Endodermal cell (in vitro differentiated cells): Measurements from ENCODE around the gene SPTAN1. TPM values are rescaled to one million over a fixed set of nuclear protein-coding genes. Genes with fewer than 3 reads are reported as not detected.

Experiments used
- DNase-seq: peaks from one replicate; pipeline ENCODE4 v3.0.0-alpha.2; 2017
- H3K27ac ChIP-seq: 2 replicates; pipeline ENCODE4 v1.5.1; 2013; ENCODE audit warnings: mild to moderate bottlenecking, low read depth, low read length, moderate library complexity
- H3K27me3 ChIP-seq: 2 replicates; pipeline ENCODE4 v1.6.1; 2013; ENCODE audit warnings: mild to moderate bottlenecking, low read length, moderate library complexity; ENCODE audit not compliant: insufficient read depth, control insufficient read depth, poor library complexity, severe bottlenecking
- H3K36me3 ChIP-seq: 2 replicates; pipeline ENCODE4 v1.7.0; 2013; ENCODE audit warnings: mild to moderate bottlenecking, low read length, moderate library complexity; ENCODE audit not compliant: control insufficient read depth, insufficient read depth
- H3K4me1 ChIP-seq: one replicate; pipeline ENCODE4 v1.7.0; 2013; ENCODE audit warnings: low read length; ENCODE audit not compliant: control insufficient read depth, insufficient read depth
- H3K4me3 ChIP-seq: 2 replicates; pipeline ENCODE4 v1.5.1; 2013; ENCODE audit warnings: mild to moderate bottlenecking, low read length, moderate library complexity
- H3K9ac ChIP-seq: 2 replicates; pipeline ENCODE4 v1.6.1; 2013; ENCODE audit warnings: mild to moderate bottlenecking, low read length, moderate library complexity; ENCODE audit not compliant: poor library complexity, severe bottlenecking; ENCODE audit errors: extremely low read depth
- H3K9me3 ChIP-seq: 2 replicates; pipeline ENCODE4 v1.6.1; 2013; ENCODE audit warnings: mild to moderate bottlenecking, low read length, moderate library complexity; ENCODE audit not compliant: control insufficient read depth
- H3K27ac Mint-ChIP-seq: 2 replicates; pipeline ENCODE4 v1.8.0; 2020; ENCODE audit warnings: mixed read lengths
- H3K27me3 Mint-ChIP-seq: 2 replicates; pipeline ENCODE4 v1.8.0; 2021; ENCODE audit warnings: mild to moderate bottlenecking, mixed read lengths; ENCODE audit not compliant: insufficient read depth
- H3K36me3 Mint-ChIP-seq: 2 replicates; pipeline ENCODE4 v1.8.0; 2020; ENCODE audit warnings: low read depth, mixed read lengths
- H3K4me1 Mint-ChIP-seq: 2 replicates; pipeline ENCODE4 v1.8.0; 2020; ENCODE audit warnings: mixed read lengths
- H3K4me3 Mint-ChIP-seq: 2 replicates; pipeline ENCODE4 v1.8.0; 2020; ENCODE audit warnings: mild to moderate bottlenecking, moderate library complexity, mixed read lengths
- H3K9me3 Mint-ChIP-seq: 2 replicates; pipeline ENCODE4 v1.8.0; 2020; ENCODE audit warnings: mild to moderate bottlenecking, mixed read lengths
- WGBS, 2 experiments: methylation state at CpG; one replicate each; pipeline versions ENCODE4 v1.1.5 to v1.1.7; 2013; ENCODE audit warnings: missing lambda C conversion rate in 2 of 2, mixed read lengths in 1 of 2; ENCODE audit not compliant: insufficient coverage in 1 of 2, insufficient read length in 1 of 2; 5-methylcytosine and 5-hydroxymethylcytosine counted together
- total RNA-seq, 2 donors: library from RNA; stranded (reverse); fragmentation: NEBNext Ultra II Directional in 1 of 2; extraction: Animal tissue kit (Norgen Biotek cat#: 25700) in 1 of 2; gene quantifications; 2 replicates in 1 of 2; 3 replicates in 1 of 2; pipeline ENCODE4 v1.2.1, GENCODE V29; 2021
- TF ChIP-seq, protein P1 (sequence below): fragments of 200-600 bp; sonication (generic); conservative IDR thresholded peaks from 2 replicates; pipeline ENCODE4 v1.5.0; 2021; ENCODE audit warnings: antibody characterized with exemption, mild to moderate bottlenecking

The SPTAN1 gene
- total RNA-seq, 2 donors from 2014 or later, result 309 to 319 TPM

DNA sequence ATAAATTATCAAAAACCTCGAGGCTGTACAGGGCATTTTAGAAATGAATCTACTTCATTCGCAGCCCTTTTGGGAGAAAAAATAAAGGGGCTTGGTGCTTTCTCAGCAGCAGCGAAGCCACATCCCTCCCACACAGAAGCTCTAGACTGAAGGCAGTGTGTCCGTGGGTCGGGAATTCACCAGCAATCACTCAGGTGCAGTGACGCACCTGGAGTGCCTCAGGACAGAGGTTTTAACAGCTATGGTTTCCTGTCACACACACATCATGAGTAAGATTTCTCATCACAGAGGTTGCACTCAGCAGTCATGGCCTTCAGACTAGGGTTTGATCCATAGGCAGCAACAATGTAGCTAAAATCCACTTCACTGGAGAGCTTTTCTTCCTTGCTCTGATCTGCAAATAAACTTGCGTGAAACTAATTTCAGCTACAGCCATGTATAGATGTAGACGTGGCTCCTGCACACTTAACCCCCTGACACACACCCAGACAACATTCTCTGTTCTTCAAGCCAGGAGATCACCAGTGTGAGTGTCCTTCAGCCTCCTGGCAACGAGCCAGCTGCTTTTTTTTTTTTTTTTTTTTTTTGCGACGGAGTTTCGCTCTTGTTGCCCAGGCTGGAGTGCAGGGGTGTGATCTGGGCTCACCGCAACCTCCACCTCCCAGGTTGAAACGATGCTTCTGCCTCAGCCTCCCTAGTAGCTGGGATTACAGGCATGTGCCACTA is 69.5 kb downstream of the SPTAN1 start:
- H3K4me1 ChIP-seq, result no peaks in the 10 kb centered on the region
- H3K9ac ChIP-seq, result no peak overlapping the region
- 95 to 97% methylated on average over 9 to 14 of the region's 14 CpGs for WGBS, 2 experiments
- H3K27ac Mint-ChIP-seq, result no peak overlapping the region
- no peaks in the 10 kb centered on the region for H3K9me3 Mint-ChIP-seq
- no peak overlapping the region for H3K4me3 Mint-ChIP-seq
- H3K27ac ChIP-seq, result no peak overlapping the region
- H3K4me3 ChIP-seq, result no peak overlapping the region
- no peaks in the 10 kb centered on the region for H3K9me3 ChIP-seq
- H3K27me3 Mint-ChIP-seq, result no peaks in the 10 kb centered on the region
- peaks cover 89% of the 10 kb centered on the region for H3K36me3 ChIP-seq
- no peaks in the 10 kb centered on the region for H3K27me3 ChIP-seq
- peaks cover 76% of the 10 kb centered on the region for H3K36me3 Mint-ChIP-seq
- TF ChIP-seq, protein P1, sequence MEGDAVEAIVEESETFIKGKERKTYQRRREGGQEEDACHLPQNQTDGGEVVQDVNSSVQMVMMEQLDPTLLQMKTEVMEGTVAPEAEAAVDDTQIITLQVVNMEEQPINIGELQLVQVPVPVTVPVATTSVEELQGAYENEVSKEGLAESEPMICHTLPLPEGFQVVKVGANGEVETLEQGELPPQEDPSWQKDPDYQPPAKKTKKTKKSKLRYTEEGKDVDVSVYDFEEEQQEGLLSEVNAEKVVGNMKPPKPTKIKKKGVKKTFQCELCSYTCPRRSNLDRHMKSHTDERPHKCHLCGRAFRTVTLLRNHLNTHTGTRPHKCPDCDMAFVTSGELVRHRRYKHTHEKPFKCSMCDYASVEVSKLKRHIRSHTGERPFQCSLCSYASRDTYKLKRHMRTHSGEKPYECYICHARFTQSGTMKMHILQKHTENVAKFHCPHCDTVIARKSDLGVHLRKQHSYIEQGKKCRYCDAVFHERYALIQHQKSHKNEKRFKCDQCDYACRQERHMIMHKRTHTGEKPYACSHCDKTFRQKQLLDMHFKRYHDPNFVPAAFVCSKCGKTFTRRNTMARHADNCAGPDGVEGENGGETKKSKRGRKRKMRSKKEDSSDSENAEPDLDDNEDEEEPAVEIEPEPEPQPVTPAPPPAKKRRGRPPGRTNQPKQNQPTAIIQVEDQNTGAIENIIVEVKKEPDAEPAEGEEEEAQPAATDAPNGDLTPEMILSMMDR, result no peak
- no peaks in the 10 kb centered on the region for H3K4me1 Mint-ChIP-seq
- DNase-seq, result no peak

DNA sequence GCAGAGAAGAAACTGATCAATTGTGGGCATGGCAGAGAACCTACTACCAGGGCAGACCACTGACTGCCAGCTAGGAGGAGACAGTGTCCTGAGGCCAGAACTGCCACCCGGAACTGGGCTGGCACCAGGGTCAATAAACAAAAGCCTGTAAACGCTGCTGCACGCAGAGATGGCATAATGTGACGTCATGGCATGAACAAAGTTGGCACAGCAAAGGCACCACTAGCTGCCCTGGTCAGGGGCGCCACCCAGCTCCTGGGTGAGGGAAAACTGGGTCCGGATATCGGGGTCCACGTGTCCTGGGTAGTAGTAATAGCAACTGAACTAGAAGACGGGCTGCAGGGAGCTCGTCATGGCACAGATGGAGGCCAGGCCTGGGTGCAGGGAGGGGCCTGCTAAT is 72.2 kb downstream of the SPTAN1 start:
- Histone ChIP-seq H3K36me3 (peaks cover 90% of the 10 kb centered on the region), H3K4me1 (no peaks in the 10 kb centered on the region), H3K9me3 (no peaks in the 10 kb centered on the region), H3K4me3 (no peak overlapping the region), H3K27ac (no peak overlapping the region), H3K9ac (no peak overlapping the region), H3K27me3 (no peaks in the 10 kb centered on the region)
- Mint-ChIP-seq H3K4me1 (no peaks in the 10 kb centered on the region), H3K9me3 (no peaks in the 10 kb centered on the region), H3K4me3 (no peak overlapping the region), H3K27ac (no peak overlapping the region), H3K27me3 (no peaks in the 10 kb centered on the region), H3K36me3 (peaks cover 73% of the 10 kb centered on the region)
- DNase-seq, result no peak
- WGBS, 2 experiments, result 94 to 97% methylated on average over 6 to 10 of the region's 10 CpGs
- TF ChIP-seq, protein P1, result no peak

DNA sequence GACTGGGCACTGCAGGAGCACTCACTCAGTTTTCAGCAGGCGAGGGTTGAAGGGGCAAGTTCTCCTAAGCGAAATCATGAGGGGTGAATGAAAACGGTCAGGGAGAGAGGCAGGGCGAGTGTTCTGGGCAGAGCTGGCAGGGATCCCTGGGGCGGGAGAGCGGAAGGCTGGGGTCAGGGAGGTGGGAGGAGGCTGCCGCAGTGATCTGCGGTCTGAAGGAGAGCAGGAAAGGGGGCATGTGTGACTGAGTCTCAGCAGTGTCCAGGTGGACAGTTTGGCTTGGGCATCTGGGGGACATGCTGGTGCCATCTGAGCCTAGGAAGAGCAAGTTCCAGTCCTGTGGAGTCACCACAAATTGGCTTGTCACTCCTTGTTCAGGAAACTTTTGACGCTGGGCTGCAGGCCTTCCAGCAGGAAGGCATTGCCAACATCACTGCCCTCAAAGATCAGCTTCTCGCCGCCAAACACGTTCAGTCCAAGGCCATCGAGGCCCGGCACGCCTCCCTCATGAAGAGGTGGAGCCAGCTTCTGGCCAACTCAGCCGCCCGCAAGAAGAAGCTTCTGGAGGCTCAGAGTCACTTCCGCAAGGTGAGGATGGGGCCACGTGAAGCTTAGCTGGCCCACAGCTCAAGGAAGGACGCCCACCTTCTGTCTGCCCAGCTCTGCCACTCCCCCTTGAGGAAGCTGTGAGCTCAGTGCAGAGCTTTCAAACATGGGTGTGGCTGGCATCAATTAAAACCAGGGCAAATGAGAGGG is 73.2 kb downstream of the SPTAN1 start:
- no peak overlapping the region for H3K9ac ChIP-seq
- H3K27ac Mint-ChIP-seq, result no peak overlapping the region

More for the DNA sequence above, 73.2 kb downstream of the SPTAN1 start:
- DNase-seq, result peak; percentile 44
- H3K36me3 Mint-ChIP-seq, result peaks cover 72% of the 10 kb centered on the region
- peaks cover 90% of the 10 kb centered on the region for H3K36me3 ChIP-seq
- TF ChIP-seq, protein P1, result no peak
- 92 to 96% methylated on average over 13 to 20 of the region's 20 CpGs for WGBS, 2 experiments
- H3K9me3 Mint-ChIP-seq, result no peaks in the 10 kb centered on the region
- no peak overlapping the region for H3K4me3 ChIP-seq
- no peaks in the 10 kb centered on the region for H3K4me1 Mint-ChIP-seq
- H3K27me3 Mint-ChIP-seq, result no peaks in the 10 kb centered on the region
- no peaks in the 10 kb centered on the region for H3K27me3 ChIP-seq
- H3K27ac ChIP-seq, result no peak overlapping the region
- H3K4me1 ChIP-seq, result no peaks in the 10 kb centered on the region
- no peak overlapping the region for H3K4me3 Mint-ChIP-seq
- no peaks in the 10 kb centered on the region for H3K9me3 ChIP-seq
